Measurements from ENCODE around the gene NRN1. TPM values are rescaled to one million over a fixed set of nuclear protein-coding genes. Genes with fewer than 3 reads are reported as not detected.

The NRN1 gene
- total RNA-seq, 6 donors from 2014 or later, result 3.8 to 25.6 (median 5.7) TPM

DNA sequence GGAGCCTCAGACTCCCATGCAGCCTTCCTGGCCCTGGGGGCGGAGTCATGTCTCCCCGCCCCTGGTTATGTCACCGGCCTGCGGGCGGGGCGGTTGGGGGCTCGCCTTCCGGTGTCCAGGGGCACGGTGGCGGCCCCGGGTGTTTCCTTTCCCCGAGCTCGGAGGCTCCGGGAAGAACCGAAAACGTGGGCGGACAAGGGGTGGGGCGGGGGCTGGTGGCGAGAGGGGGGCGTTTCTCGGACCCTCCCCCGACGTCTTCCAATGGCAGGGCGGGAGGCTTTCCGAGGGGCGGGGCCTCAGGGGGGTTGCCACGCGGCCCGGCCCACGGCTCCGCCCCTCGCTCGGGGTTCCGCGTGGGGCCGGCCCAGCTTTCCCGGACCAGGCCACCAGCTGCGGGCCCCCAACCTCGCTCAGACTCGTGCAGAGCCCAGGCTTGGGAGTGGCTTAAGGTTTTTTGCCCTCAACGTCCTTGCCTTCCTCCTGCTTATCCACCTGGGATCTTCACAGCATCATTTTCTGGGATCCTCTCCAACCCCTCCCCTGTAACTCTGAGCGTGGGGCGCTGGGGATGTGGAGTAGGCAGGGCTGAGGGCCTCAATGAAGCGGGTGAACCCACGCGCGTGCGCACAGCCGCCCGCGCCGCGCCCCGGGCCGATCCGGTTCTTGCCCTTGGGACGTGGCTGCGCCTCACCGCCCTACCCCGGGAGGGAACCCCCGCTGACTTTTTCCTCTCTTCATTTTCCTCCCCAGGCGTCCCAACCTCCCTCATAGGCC is 2.1 kb upstream of the NRN1 start:
- DNase-seq (peak; percentile 57 to 91), ATAC-seq (ENCODE audit: low FRiP score in 2 of 2) (peak; percentile 84 to 89)
- Histone ChIP-seq H3K4me3 (peak overlapping the region; percentile 7 to 54 (median 46)), H3K9me3 (peaks cover 0 to 9% (median 4%) of the 10 kb centered on the region in 4 donors), H3K36me3 (no peaks in the 10 kb centered on the region), H3K27ac (peak overlapping the region; percentile 48 to 77 (median 64)), H3K27me3 (peaks cover 0 to 50% (median 39%) of the 10 kb centered on the region in 4 donors), H3K4me1 (peaks cover 15 to 43% (median 35%) of the 10 kb centered on the region in 4 donors)
- 2% methylated on average over 29 to 59 of the region's 62 CpGs for WGBS, 2 donors
- TF ChIP-seq, protein P1, sequence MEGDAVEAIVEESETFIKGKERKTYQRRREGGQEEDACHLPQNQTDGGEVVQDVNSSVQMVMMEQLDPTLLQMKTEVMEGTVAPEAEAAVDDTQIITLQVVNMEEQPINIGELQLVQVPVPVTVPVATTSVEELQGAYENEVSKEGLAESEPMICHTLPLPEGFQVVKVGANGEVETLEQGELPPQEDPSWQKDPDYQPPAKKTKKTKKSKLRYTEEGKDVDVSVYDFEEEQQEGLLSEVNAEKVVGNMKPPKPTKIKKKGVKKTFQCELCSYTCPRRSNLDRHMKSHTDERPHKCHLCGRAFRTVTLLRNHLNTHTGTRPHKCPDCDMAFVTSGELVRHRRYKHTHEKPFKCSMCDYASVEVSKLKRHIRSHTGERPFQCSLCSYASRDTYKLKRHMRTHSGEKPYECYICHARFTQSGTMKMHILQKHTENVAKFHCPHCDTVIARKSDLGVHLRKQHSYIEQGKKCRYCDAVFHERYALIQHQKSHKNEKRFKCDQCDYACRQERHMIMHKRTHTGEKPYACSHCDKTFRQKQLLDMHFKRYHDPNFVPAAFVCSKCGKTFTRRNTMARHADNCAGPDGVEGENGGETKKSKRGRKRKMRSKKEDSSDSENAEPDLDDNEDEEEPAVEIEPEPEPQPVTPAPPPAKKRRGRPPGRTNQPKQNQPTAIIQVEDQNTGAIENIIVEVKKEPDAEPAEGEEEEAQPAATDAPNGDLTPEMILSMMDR (IDR thresholded peaks at IDR 0.05), result no peak
- TF ChIP-seq POLR2AphosphoS5 (IDR thresholded peaks at IDR 0.05), result peak in 1 of 2 donors; percentile 46
- TF ChIP-seq EP300 (IDR thresholded peaks at IDR 0.05), result peak in 1 of 4 donors; percentile 6

DNA sequence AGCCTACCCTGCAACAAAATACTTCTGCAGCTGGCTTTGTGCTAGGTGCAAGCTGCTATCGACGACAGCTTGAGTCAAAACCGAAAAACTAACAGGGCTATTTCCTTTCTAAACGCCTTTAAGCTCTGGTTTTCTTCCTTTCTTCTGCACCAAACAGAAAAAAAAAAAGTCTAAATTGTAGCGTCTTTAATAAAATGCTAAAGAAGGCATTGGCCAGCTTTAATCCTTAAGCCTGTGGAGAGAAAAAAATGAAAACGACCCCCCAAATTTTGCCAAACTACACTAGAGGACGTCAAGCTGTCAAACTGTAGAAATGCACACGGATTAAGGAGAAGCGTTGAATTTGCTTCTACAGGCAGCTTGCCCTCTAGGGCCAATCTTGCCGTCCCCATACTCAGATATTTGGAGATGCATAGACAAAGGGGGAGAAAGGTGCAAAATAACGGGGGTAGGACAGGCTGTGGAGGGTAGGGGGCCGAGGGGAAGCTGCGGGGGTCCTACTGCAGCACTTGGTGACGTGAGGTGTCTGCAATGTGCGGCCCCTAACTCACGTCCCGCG is 1.4 kb upstream of the NRN1 start:
- ATAC-seq (ENCODE audit: low FRiP score in 2 of 2), result peak in 1 of 2 donors; percentile 9
- no peak for DNase-seq
- H3K27ac ChIP-seq, result peak overlapping the region; percentile 48 to 77 (median 64)

GRCh38 chr6:6007366-6008088 is 802 bp upstream of the NRN1 start:
- Histone ChIP-seq H3K4me3 (peak overlapping the region; percentile 16 to 54 (median 46)), H3K27ac (peak overlapping the region; percentile 50 to 77 (median 56))
- DNase-seq, result peak in 1 of 2 donors; percentile 87

More for the DNA sequence above, 1.4 kb upstream of the NRN1 start:
- 2 to 4% methylated on average over 18 of the region's 18 CpGs for WGBS, 2 donors
- TF ChIP-seq POLR2AphosphoS5 (IDR thresholded peaks at IDR 0.05), result no peak
- TF ChIP-seq EP300 (IDR thresholded peaks at IDR 0.05), result no peak
- TF ChIP-seq POLR2A (IDR thresholded peaks at IDR 0.05), result no peak
- TF ChIP-seq, protein P1 (IDR thresholded peaks at IDR 0.05), result no peak
- Histone ChIP-seq H3K4me1 (peaks cover 22 to 50% (median 42%) of the 10 kb centered on the region in 4 donors), H3K36me3 (no peaks in the 10 kb centered on the region), H3K4me3 (peak overlapping the region; percentile 7 to 54 (median 46)), H3K27me3 (peaks cover 0 to 56% (median 42%) of the 10 kb centered on the region in 4 donors), H3K9me3 (peaks cover 0 to 9% (median 4%) of the 10 kb centered on the region in 4 donors)

DNA sequence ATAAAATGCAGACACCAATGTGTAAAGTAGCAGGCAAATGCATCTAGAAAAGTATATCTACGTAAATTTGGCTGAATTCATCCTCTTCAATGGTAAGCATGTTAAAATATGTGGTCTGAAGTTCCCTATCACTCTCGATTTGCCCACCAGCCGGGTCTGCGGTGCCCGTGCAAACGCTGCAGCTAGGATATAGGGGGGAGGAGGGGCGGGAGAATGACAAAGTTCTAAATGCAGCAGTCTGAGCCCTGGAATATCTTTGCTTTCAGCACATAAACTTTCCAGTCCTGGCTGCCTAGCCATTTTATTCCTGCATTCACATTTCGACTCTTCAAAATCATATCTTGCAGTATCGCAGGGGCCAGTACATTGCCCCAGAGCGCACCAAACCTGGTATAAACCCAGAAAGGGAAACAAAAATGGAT is 708 bp downstream of the NRN1 start:
- Histone ChIP-seq H3K4me3 (peak overlapping the region in 3 of 4 donors; percentile 38 to 54 (median 53)), H3K27ac (peak overlapping the region in 2 of 4 donors; percentile 35 to 76), H3K27me3 (peaks cover 0 to 78% (median 56%) of the 10 kb centered on the region in 4 donors), H3K9me3 (peaks cover 0 to 9% (median 4%) of the 10 kb centered on the region in 4 donors), H3K4me1 (peaks cover 35 to 66% (median 55%) of the 10 kb centered on the region in 4 donors), H3K36me3 (no peaks in the 10 kb centered on the region)
- TF ChIP-seq POLR2AphosphoS5 (IDR thresholded peaks at IDR 0.05) (no peak), POLR2A (IDR thresholded peaks at IDR 0.05) (no peak), EP300 (IDR thresholded peaks at IDR 0.05) (no peak)
- ATAC-seq (ENCODE audit: low FRiP score in 2 of 2), result no peak
- DNase-seq, result no peak
- 3 to 9% methylated on average over 10 of the region's 10 CpGs for WGBS, 2 donors

More at GRCh38 chr6:6007366-6008088, 802 bp upstream of the NRN1 start:
- peaks cover 28 to 56% (median 48%) of the 10 kb centered on the region in 4 donors for H3K4me1 ChIP-seq
- H3K36me3 ChIP-seq, result no peaks in the 10 kb centered on the region
- TF ChIP-seq, protein P1 (IDR thresholded peaks at IDR 0.05), result peak in 2 of 6 experiments; percentile 7
- TF ChIP-seq POLR2A (IDR thresholded peaks at IDR 0.05), result no peak
- H3K27me3 ChIP-seq, result peaks cover 0 to 63% (median 46%) of the 10 kb centered on the region in 4 donors
- 5 to 8% methylated on average over 15 to 57 of the region's 57 CpGs for WGBS, 2 donors
- H3K9me3 ChIP-seq, result peaks cover 0 to 9% (median 4%) of the 10 kb centered on the region in 4 donors
- ATAC-seq (ENCODE audit: low FRiP score in 2 of 2), result no peak
